Measurements from ENCODE around the gene IL1RAP.

Gene IL1RAP

GRCh38 chr3:190616637-190617036, 102.8 kb downstream of the IL1RAP start:
- DNase-seq = no peak

GRCh38 chr3:190617185-190617584, 103.3 kb downstream of the IL1RAP start:
- no peak for DNase-seq

- no peak for DNase-seq
Observed at GRCh38 chr3:190618330-190619030, 104.6 kb downstream of the IL1RAP start.

DNA sequence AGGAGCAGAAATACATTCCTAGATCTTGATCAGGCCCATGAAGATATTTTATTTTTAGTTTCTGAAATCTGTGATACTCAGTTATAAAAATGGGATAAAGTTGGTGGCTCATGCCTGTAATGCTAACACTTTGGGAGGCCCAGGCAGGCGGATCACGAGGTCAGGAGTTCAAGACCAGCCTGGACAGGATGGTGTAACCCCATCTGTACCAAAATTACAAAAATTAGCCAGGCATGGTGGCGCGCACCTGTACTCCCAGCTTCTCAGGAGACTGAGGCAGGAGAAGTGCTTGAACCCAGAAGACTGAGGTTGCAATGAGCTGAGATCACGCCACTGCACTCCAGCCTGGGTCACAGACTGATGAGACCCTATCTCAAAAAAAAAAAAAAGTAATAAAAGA, 105.5 kb downstream of the IL1RAP start:
- DNase-seq = no peak

- DNase-seq = no peak
Observed at GRCh38 chr3:190619761-190620160, 105.9 kb downstream of the IL1RAP start.

DNA sequence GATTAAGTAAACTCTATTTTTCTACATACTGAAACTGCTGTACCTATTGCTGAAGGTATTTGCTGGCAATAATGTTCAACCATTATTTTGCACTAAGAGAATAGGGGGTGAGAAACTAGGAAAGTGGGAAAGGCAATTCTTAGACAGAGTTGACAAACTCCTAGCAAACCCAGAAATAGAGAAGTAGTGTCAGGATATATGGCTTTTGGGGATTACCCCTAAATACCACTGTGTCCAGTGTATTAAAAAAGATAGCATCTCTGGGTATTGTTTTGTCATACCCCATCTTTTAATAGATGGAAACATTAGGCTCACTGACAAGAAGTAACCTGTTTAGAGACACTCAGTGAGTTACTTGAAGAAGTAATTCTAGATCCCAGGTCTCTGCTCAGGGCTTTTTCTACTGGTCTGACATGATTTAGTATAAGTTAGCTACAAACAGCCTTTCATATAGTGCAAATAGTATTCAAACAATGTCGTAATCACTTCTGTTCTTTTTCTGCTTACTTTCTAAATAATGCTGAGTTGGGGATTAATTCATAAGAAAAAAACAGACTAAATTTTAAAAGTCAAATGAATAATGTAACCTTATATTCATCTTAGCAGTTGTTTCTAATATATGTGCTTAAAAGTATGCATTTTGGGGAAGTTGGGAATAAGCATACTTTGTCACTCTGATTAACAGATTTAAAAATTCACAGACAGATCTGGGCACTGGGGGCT, 107.2 kb downstream of the IL1RAP start:
- DNase-seq = no peak

DNA sequence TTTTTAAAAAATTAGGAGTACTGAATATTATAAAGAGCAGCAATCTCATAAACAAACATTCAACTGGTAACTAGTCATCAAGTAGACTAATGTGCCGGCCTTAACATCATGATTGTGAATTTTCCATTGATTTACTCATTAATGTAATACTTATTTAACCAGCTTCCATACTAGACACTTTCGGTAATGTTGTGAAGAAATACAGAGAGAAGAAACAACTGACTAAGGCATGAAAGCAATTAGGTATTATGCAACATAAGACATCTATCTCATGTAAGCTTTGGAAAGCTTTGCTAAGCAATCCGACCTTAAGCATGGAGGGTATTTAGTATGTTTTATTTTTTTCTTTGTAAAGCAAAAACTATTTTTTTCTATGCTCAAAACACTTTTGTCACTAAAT, 108.0 kb downstream of the IL1RAP start:
- no peak for DNase-seq

DNA sequence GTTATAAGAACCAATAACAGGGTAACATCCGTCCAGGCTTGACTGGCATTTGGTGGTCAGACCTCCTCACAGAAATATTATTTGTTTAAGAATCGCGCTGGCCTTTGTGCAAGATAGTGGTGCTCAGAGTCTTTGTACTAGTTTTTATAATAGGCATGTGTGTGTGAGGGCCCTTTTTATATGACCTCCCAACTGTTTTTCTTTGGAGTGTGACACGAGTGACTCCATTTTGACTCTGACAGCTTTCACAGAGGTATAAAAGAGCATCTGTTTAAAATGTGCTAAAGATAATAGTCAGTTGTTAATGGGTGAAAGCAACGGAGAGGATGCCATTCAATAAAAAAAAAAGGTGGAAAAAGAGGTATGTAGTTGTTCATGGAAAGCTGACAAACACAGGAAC, 110.4 kb downstream of the IL1RAP start:
- DNase-seq = no peak

- DNase-seq = no peak
Observed at GRCh38 chr3:190626951-190627620, 113.2 kb downstream of the IL1RAP start.

DNA sequence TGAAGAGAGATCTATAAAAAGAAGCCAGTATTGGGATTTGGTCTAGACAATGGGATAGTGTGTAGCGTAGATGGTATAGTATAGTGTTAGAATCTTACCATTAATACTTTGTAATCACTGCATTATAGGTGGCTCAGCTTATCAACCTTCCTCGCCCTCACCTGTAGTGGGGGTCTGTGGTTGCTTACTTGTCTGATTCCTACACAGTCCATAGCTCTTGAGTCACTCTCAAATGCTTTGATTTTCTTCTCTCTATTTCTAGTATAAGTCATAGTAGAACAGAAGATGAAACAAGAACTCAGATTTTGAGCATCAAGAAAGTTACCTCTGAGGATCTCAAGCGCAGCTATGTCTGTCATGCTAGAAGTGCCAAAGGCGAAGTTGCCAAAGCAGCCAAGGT, 115.2 kb downstream of the IL1RAP start:
- no peak for DNase-seq

- no peak for DNase-seq
Observed at GRCh38 chr3:190631295-190631694, 117.4 kb downstream of the IL1RAP start.

- no peak for DNase-seq
Observed at GRCh38 chr3:190641564-190641963, 127.7 kb downstream of the IL1RAP start.

- DNase-seq = no peak
Observed at GRCh38 chr3:190642016-190642415, 128.1 kb downstream of the IL1RAP start.

DNA sequence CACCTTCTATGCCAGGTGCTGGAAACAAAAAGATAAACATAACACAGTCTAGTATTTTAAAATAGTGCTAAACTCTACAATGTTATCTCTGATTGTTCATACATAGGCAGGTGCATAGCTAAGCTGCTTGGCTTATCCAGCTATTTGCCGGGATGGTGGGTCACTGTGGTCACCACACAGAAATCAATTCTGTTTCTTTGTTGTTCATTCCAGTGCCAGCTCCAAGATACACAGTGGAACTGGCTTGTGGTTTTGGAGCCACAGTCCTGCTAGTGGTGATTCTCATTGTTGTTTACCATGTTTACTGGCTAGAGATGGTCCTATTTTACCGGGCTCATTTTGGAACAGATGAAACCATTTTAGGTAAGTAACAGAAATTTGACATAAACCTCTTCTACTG, 130.2 kb downstream of the IL1RAP start:
- no peak for DNase-seq

- no peak for DNase-seq
Observed at GRCh38 chr3:190644766-190645165, 130.9 kb downstream of the IL1RAP start.

DNA sequence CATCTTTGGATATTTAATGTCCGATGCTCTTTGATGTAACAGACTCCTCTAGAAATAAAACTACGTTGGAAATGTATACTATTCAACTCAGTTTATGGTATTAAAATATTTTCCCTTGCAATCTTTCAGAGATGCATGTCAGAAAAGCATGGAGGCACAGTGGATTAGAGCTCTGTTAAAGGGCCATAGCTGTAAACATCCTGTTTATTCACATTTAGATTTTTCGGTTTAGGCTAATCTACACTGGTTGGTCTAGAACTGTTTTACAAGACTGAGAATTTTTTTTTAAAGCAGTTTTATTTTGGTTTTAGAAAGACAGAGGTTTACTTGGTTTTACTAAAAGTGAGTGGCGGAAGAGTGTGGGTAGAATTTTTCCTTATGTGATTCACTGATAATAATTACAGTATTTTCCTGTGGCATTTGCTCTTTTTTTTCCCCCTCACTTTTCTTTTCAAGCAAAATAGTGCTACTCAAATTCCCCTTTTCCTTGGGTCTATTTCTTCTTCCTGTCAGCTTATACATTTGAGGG, 132.1 kb downstream of the IL1RAP start:
- no peak for DNase-seq

DNA sequence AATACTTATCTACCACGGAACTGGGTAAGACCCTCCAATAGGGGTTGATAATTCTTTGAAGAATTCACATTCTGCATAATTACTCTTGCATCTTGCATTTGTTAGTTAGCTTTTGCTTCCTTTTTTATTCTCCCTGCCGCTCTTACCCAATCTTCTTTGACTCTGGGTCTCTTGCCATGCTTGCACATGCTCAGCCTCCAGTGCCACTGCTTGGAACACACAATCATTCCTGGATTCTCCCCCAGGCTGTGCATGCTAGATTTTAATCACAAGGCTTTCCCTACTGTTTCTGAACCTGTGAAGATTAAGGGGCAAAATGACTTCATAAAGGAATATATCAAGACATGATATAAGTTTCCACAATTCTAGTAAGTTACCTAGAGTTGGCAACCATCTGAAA, 133.1 kb downstream of the IL1RAP start:
- no peak for DNase-seq

- DNase-seq = no peak
Observed at GRCh38 chr3:190655933-190656332, 142.0 kb downstream of the IL1RAP start.

DNA sequence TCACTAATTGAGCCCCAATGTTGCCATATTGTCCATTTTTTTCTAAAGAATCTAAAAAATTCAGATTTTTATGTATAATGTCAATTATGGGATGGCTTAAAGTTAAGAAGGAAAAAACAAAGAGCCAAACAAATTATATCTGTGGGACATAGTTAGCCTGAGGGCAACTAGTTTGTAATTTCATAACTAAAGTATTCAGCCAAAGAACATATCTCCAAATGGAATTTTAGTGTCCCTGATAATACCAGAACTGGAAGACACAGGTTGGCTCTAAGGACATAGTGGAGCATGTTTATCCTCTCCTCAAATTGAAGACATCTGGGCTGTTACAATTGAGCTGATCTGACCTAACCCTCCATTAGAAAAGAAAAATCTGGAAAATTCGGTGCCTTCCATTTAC, 144.2 kb downstream of the IL1RAP start:
- no peak for DNase-seq

DNA sequence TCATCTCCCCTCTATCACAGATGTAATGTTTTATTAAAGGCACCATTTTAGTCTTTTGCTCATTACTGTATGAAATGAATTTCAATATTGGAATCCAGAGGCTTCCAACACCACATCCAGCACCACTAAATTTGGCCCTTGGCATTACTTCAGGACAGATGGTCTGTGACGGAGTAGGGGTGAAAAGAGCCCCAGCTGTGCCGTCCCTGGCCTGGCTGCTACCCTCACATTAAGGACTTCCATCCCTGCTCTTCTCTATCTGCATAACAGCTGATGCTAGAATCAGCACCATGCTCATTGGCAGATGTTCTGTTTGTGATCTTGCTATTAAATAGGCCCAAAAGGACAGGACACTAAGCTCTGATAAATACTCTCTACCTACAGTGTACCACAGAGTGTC, 152.9 kb downstream of the IL1RAP start:
- DNase-seq = no peak

DNA sequence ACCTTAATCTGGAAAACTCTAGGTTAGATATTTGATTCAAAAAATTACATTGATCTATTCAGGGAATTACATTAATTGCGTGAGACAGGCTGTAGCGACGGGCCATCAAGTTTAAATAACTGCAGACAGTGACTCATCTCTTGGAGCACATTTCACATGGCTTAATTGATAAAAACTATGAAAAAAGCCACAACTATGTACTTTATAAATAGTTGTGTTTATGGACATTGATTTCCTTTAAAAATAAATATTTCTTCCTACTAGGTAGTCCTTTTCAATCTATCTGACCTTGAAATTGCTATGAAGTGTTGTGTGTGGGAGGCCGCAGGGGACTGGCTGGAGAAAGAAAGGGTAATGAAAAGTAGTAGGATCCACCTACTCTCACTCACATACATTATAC, 157.8 kb downstream of the IL1RAP start:
- no peak for DNase-seq

DNA sequence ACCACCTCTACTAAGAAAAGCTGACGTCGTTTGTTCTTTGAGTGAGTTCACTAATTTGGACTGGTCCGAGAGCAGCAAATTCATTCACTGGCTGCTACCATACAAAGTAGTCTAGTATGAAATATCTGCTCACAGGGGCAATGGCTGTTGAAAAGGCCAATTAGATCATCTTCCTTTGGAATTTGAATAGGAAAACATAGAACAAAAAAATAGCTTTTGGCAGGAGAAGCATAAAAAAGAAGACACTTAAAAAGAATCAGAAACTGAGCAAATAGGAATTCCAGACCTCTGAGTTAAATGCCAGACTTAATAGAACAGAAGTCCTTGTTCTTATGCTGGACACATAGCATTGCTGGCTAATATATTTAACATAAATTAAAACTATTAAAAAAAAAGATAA, 159.3 kb downstream of the IL1RAP start:
- DNase-seq = no peak

- no peak for DNase-seq
Observed at GRCh38 chr3:190676481-190676880, 162.6 kb downstream of the IL1RAP start.

- no peak for DNase-seq
Observed at GRCh38 chr3:190677001-190677400, 163.1 kb downstream of the IL1RAP start.
